HG03064 (cell line): ENCODE results near the gene DAPK2.

Experiments
- ATAC-seq: cut with Tn5 transposase; IDR thresholded peaks from one replicate; pipeline ENCODE4 v1.9.1; 2021; ENCODE audit warnings: low read depth; ENCODE audit not compliant: unreplicated experiment

The DAPK2 gene

GRCh38 chr15:63922261-63922904 is 123.9 kb downstream of the DAPK2 start:
- ATAC-seq, result no peak

GRCh38 chr15:63920504-63921175 is 125.6 kb downstream of the DAPK2 start:
- no peak for ATAC-seq

DNA sequence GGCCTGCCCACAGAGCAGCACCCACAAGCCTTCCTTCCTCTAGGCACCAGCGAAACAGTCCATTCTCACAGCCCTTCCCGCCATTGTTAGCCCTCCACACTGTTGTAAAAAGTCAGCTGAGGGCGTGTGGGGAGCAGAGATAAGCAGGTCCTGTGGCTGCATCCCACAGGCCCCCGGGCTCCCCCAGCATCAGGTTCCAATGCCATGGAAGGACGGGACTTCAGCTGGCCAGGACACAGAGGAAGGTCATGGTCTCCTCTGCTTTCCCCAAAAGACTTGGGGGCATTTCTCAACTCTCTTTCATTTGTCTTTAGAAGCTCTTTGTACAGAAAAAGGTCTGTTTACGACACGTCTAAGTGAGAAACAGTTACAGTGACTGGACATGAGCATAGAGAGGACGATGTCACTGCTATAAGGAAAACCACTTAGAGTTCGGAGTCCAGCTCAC is 127.4 kb downstream of the DAPK2 start:
- no peak for ATAC-seq

DNA sequence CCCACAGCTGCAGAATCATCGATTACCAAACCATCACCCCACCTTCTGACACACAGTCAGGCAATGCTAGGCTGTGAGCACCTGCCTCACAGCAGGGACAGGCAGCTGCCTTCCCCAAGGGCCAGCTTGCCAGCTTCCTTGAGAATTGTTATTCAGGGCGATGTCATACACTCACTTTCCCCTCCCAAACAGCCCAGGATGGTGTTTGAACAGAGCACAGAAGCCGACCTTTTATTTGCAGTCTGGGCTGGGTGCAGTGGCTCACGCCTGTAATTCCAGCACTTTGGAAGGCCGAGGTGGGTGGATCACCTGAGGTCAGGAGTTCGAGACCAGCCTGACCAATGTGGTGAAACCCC is 128.0 kb downstream of the DAPK2 start:
- no peak for ATAC-seq

- no peak for ATAC-seq
Observed at GRCh38 chr15:63917588-63918316, 128.5 kb downstream of the DAPK2 start.

- ATAC-seq, result no peak
Observed at GRCh38 chr15:63915873-63916771, 130.2 kb downstream of the DAPK2 start.

- ATAC-seq, result no peak
Observed at GRCh38 chr15:63915209-63915872, 130.9 kb downstream of the DAPK2 start.

GRCh38 chr15:63913786-63914315 is 132.4 kb downstream of the DAPK2 start:
- no peak for ATAC-seq

GRCh38 chr15:63913336-63913735 is 132.9 kb downstream of the DAPK2 start:
- ATAC-seq, result no peak

- no peak for ATAC-seq
Observed at GRCh38 chr15:63912061-63912615, 134.1 kb downstream of the DAPK2 start.

GRCh38 chr15:63911160-63911559 is 135.1 kb downstream of the DAPK2 start:
- ATAC-seq, result no peak

GRCh38 chr15:63909819-63910437 is 136.4 kb downstream of the DAPK2 start:
- ATAC-seq, result no peak

DNA sequence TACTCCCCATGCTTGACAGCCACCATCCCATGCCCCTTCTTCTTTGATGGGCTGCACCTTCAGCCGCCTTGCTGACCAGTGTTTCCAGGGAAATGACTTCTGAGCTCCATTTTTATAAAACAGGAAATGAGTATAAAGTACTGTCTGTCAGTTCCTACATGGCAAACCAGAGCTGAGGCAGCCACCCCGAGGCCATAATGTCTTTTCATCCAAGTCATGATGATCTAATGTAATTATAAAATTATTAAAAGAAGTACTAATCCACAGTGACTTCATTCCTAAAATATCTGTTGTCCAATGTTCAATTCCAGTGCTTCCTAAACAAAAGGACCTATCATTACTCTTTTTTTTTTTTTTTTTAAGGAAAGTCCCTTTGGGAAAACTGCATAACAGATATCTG is 137.3 kb downstream of the DAPK2 start:
- ATAC-seq, result no peak

DNA sequence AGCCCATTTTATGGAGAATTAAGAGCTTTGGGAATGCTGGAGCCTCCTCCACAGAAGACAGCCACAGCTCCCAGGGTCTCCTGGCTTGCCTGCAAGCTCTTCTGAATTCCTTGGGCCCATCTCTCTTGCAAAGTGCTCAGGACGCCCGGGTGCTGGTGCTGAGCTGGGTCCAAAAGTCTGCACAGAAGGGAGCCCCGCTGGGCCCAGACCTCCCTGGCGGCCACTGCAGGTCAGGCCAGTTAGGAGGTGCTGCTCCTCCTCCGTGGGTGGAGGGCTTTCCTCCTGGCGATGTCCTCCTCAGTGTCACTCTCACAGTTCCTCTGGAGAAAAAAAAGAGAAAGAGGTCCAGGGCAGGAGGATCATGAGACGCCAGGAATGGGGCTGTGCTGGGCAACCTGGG is 138.0 kb downstream of the DAPK2 start:
- no peak for ATAC-seq

DNA sequence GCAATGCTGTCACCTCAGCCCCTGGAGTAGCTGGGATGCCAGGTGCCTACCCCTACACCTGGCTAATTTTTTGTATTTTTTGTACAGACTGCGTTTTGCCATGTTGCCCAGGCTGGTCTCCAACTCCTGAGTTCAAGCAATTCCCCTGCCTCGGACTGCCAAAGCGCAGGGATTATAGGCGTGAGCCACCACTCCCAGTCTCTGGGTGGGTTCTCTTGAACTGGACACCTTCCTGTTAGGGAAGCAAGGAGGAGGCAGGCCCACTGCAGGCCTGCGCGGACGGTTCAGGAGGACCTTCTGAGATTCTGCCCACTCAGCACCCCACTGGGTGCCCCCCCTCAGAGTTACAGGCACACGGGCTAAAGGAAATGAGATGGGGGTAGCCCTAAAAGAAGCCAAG is 138.8 kb downstream of the DAPK2 start:
- no peak for ATAC-seq

- ATAC-seq, result no peak
Observed at GRCh38 chr15:63906266-63906584, 140.1 kb downstream of the DAPK2 start.

DNA sequence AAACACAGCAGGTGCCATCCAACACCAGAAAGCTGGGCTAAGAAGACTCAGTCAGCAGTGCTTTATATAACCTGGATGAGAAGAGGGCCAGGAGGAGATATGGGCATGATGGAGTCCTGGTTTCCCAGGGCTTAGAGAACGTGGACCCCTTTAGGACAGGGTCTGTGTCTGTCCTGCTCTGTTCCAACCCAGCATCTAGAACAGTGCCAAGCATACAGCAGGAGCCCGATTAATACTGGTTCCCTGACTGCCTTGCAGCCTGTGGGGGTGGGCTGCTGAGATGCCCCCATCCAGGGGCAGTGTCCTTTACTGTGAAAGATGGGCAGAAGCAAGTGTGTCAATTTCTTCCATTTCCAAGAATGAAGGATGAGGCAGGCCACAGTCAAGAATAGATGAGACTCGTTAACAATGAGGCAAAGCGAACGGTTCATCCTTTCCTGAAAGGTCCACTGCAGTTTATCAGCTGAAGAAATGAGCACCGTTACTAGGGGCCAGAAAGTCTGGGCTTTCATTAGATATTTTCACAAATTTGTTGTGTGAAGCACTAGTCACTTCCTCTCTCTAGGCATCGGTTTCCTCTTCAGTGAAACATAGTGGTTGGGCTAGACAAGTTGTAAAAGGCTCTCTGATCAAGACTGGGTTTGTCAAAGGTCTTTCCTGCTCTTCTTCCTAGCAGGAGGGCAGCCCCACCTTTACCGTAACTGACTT is 140.6 kb downstream of the DAPK2 start:
- ATAC-seq, result no peak

DNA sequence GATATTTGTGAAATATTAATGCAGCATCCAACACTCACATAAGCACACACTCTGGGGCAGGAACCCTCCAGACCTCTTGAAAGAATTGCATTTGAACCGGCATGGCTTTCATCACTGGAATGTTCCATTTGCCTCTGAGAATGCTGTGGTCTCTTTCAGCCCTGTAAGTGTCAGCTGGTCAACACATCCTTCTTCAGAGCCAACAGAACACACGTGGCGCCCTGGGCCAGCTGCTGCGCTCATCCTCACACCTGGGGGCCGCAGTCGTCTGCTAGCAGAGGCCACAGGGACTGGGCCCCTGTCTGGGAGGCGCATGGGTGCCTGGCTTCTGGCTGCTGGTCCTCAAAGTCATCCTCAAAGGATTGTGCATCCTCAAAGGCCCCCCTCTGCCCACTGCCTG is 141.2 kb downstream of the DAPK2 start:
- no peak for ATAC-seq

DNA sequence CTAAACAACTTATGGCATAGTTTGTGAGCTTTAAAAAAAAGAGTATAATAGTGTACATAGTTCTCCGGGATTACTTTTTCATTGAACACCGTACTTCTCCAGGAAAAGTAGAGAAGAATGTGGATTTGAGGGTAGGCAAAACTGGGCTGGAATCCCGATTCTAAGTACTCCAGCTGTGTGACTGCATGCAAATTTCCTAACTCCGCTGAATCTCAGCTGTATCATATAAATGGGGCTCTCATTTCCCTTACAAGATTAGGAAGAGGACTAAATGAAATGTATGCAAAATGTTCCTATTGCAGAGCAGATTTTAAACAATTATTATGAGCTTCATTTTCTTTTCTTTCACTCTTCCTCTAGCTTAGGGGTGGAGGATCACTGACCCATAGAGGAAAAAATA is 142.2 kb downstream of the DAPK2 start:
- ATAC-seq, result no peak
